OCI-LY3 (cell line): Measurements from ENCODE around the gene CHPF.

Experiments used
- H2AFZ ChIP-seq: fragments of 200-600, 300-600 bp; shearing (Covaris generic); 2 replicates; pipeline ENCODE4 v1.6.0; 2014; ENCODE audit warnings: antibody characterized with exemption, low read depth, low read length
- H3K27ac ChIP-seq: fragments of 200-600, 300-600 bp; sonication (generic); 2 replicates; pipeline ENCODE4 v1.5.1; 2014; ENCODE audit warnings: mild to moderate bottlenecking, low read length, moderate library complexity, mixed read lengths
- H3K27me3 ChIP-seq: fragments of 200-600, 300-600 bp; sonication (generic); 2 replicates; pipeline ENCODE4 v1.6.1; 2014; ENCODE audit warnings: low read depth, low read length, mixed read lengths
- H3K36me3 ChIP-seq: fragments of 200-600, 300-600 bp; sonication (generic); replicated peaks from 2 replicates; pipeline ENCODE3; 2014; ENCODE audit warnings: low read depth, low read length, mixed read lengths
- H3K4me1 ChIP-seq: fragments of 300-600, 200-600 bp; sonication (generic); 2 replicates; pipeline ENCODE4 v1.6.1; 2014; ENCODE audit warnings: low read length, mixed read lengths
- H3K4me2 ChIP-seq: fragments of 200-600, 300-600 bp; sonication (generic); 2 replicates; pipeline ENCODE4 v1.6.1; 2014; ENCODE audit warnings: low read length, mixed read lengths
- H3K4me3 ChIP-seq: fragments of 300-600, 200-600 bp; sonication (generic); 2 replicates; pipeline ENCODE4 v1.5.1; 2014; ENCODE audit warnings: antibody characterized with exemption, mild to moderate bottlenecking, low read length, moderate library complexity
- H3K79me2 ChIP-seq: fragments of 300-600, 200-600 bp; shearing (Covaris generic); 2 replicates; pipeline ENCODE4 v1.6.1; 2014; ENCODE audit warnings: mild to moderate bottlenecking, low read length, mixed read lengths
- H3K9ac ChIP-seq: fragments of 300-600, 200-600 bp; shearing (Covaris generic); 2 replicates; pipeline ENCODE4 v1.6.0; 2014; ENCODE audit warnings: mild to moderate bottlenecking, low read length, moderate library complexity
- H3K9me3 ChIP-seq: fragments of 200-600, 300-600 bp; shearing (Covaris generic); 2 replicates; pipeline ENCODE4 v1.6.1; 2014; ENCODE audit warnings: low read length, mixed read lengths; ENCODE audit not compliant: insufficient read depth
- H4K20me1 ChIP-seq: fragments of 200-600, 300-600 bp; sonication (generic); 2 replicates; pipeline ENCODE4 v1.6.1; 2016; ENCODE audit warnings: low read length, mixed read lengths; ENCODE audit not compliant: insufficient read depth
- CTCF ChIP-seq: fragments of 200-600, 300-600 bp; sonication (generic); IDR thresholded peaks from 2 replicates; pipeline ENCODE4 v1.5.1; 2014; ENCODE audit warnings: antibody characterized with exemption, low read length, low read depth
- EZH2phosphoT487 ChIP-seq: fragments of 200-600 bp; shearing (Covaris generic); IDR thresholded peaks from 2 replicates; pipeline ENCODE4 v1.6.1; 2018; ENCODE audit warnings: antibody characterized with exemption, mixed run types, low read depth

Gene CHPF

GRCh38 chr2:219501849-219502248 lies 41.8 kb downstream of the CHPF start:
- Histone ChIP-seq H3K27me3 (no peaks in the 10 kb centered on the region), H3K36me3 (no peaks in the 10 kb centered on the region), H3K4me1 (peaks cover 7% of the 10 kb centered on the region), H3K9ac (no peak overlapping the region), H3K4me2 (no peak overlapping the region), H3K4me3 (no peak overlapping the region), H3K9me3 (no peaks in the 10 kb centered on the region), H2AFZ (no peak overlapping the region), H3K79me2 (peaks cover 11% of the 10 kb centered on the region), H3K27ac (no peak overlapping the region), H4K20me1 (no peaks in the 10 kb centered on the region)
- TF ChIP-seq CTCF (no peak), EZH2phosphoT487 (no peak)

- Histone ChIP-seq H3K27me3 (peaks cover 1% of the 10 kb centered on the region; the same call in 1 of the 2 replicates), H2AFZ (no peak overlapping the region), H3K9me3 (no peaks in the 10 kb centered on the region), H3K4me3 (peak overlapping the region; percentile 98; the same call in 1 of the 2 replicates), H3K4me1 (peaks cover 11% of the 10 kb centered on the region), H3K4me2 (peak overlapping the region; percentile 91), H3K27ac (no peak overlapping the region), H3K36me3 (no peaks in the 10 kb centered on the region), H3K9ac (no peak overlapping the region), H4K20me1 (no peaks in the 10 kb centered on the region), H3K79me2 (peaks cover 11% of the 10 kb centered on the region)
- TF ChIP-seq EZH2phosphoT487 (no peak), CTCF (peak; percentile 14; the same call in 1 of the 2 replicates)
These were observed 43.5 kb downstream of the CHPF start for GRCh38 chr2:219500135-219500534.

DNA sequence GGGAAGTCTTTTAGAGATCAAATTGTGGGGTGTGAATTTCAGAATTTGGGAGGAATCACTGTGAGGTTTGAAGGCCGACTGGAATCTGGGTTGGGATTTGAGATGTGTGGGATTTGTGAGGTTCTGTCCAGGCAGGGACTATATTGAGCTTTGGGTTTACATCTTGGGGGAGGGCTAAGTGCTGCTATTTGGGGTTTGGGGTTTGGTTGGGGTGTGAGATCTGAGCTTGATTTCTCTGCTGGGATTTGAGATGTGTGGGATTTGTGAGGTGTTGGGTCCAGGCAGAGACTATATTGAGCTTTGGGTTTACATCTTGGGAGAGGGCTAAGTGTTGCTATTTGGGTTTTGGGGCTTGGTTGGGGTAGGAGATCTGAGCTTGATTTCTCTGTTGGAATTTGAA lies 44.1 kb downstream of the CHPF start:
- Histone ChIP-seq H3K36me3 (no peaks in the 10 kb centered on the region), H4K20me1 (no peaks in the 10 kb centered on the region), H2AFZ (no peak overlapping the region), H3K79me2 (peaks cover 11% of the 10 kb centered on the region), H3K27me3 (peaks cover 7% of the 10 kb centered on the region; the same call in 1 of the 2 replicates), H3K9ac (peak overlapping the region; percentile 88), H3K9me3 (no peaks in the 10 kb centered on the region), H3K4me2 (peak overlapping the region; percentile 91), H3K4me1 (peaks cover 11% of the 10 kb centered on the region), H3K4me3 (peak overlapping the region; percentile 98), H3K27ac (no peak overlapping the region)
- TF ChIP-seq CTCF: no peak
- TF ChIP-seq EZH2phosphoT487: no peak

- Histone ChIP-seq H3K27me3 (peaks cover 8% of the 10 kb centered on the region; the same call in 1 of the 2 replicates), H4K20me1 (no peaks in the 10 kb centered on the region), H3K4me3 (peak overlapping the region; percentile 98), H3K9me3 (no peaks in the 10 kb centered on the region), H3K9ac (peak overlapping the region; percentile 88), H3K4me2 (peak overlapping the region; percentile 91), H2AFZ (no peak overlapping the region), H3K79me2 (peaks cover 11% of the 10 kb centered on the region), H3K4me1 (peaks cover 11% of the 10 kb centered on the region), H3K36me3 (no peaks in the 10 kb centered on the region), H3K27ac (no peak overlapping the region)
- TF ChIP-seq EZH2phosphoT487 (no peak), CTCF (no peak)
These were observed 44.6 kb downstream of the CHPF start for GRCh38 chr2:219499058-219499307.
